ENCODE data around the gene APBA2. TPM values are rescaled to one million over a fixed set of nuclear protein-coding genes. Genes with fewer than 3 reads are reported as not detected.

APBA2 gene
- total and polyA plus RNA-seq, 3 donors from 2014 or later: 18.5 to 37.7 (median 29.5) TPM

GRCh38 chr15:29115093-29115991, 229.6 kb downstream of the APBA2 start:
- peaks cover 2% of the 10 kb centered on the region for H3K4me1 ChIP-seq
- no peaks in the 10 kb centered on the region for H3K36me3 ChIP-seq (ENCODE audit: low read depth, missing control alignments)
- WGBS, 2 donors: 2 to 3% methylated on average over 21 to 33 of the region's 46 CpGs
- TF ChIP-seq CTCF (IDR thresholded peaks at IDR 0.05) (peak in 1 of 3 experiments; percentile 49), POLR2A (IDR thresholded peaks at IDR 0.05) (no peak)
- peak overlapping the region; percentile 31 to 56 for H3K4me3 ChIP-seq
- intact Hi-C loops (cut with DNase I; ENCODE audit: low total_unique reads): no loop called here
- H3K9me3 ChIP-seq: no peaks in the 10 kb centered on the region
- H3K27ac ChIP-seq: no peak overlapping the region
- DNase-seq: peak; percentile 54
- H3K27me3 ChIP-seq: no peaks in the 10 kb centered on the region

DNA sequence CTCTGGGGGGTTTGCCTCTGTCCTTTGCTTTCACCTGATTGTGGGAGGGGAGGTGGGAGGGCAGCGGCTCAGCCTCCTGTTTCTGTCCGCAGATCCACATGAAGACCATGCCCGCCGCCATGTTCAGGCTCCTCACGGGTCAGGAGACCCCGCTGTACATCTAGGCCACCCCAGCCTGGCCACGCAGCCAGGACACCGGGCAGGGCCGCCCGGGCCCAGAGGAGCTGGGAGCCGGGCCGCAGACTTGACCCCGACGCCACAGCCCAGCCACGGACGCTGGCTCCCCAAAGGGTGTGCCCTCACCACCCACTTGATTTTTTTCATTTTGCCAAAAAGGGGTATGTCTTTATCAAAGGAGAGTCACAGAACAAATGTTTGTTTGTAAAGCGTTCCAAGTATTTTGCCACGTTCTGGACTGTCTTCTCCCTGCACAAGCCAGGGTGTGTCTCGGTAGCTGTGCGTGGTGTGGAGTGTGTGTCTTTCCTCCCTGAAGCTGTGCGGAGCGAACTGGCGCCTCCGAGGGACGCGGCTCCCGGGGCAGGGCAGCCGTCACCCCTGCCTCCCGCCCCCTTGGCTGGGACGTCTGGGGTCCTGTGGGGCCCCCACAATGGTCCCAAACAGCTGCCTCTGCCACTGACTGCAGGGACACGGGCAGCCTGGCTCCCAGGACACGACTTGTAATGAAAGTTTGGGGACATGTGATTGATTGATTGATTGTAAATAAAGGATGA, 231.4 kb downstream of the APBA2 start:
- H3K27ac ChIP-seq: no peak overlapping the region
- H3K4me3 ChIP-seq: no peak overlapping the region
- peaks cover 2% of the 10 kb centered on the region for H3K4me1 ChIP-seq
- no peak for DNase-seq
- TF ChIP-seq POLR2A (IDR thresholded peaks at IDR 0.05) (no peak), CTCF (IDR thresholded peaks at IDR 0.05) (no peak)
- H3K36me3 ChIP-seq (ENCODE audit: low read depth, missing control alignments): no peaks in the 10 kb centered on the region
- WGBS, 2 donors: 94% methylated on average over 17 to 32 of the region's 32 CpGs
- H3K27me3 ChIP-seq: no peaks in the 10 kb centered on the region
- H3K9me3 ChIP-seq: no peaks in the 10 kb centered on the region
- intact Hi-C loops (cut with DNase I; ENCODE audit: low total_unique reads): no loop called here

- 90 to 91% methylated on average over 20 of the region's 20 CpGs for WGBS, 2 donors
- H3K9me3 ChIP-seq: no peaks in the 10 kb centered on the region
- no peaks in the 10 kb centered on the region for H3K27me3 ChIP-seq
- H3K4me3 ChIP-seq: no peak overlapping the region
- intact Hi-C loops (cut with DNase I; ENCODE audit: low total_unique reads): no loop called here
- no peak overlapping the region for H3K27ac ChIP-seq
- peaks cover 2% of the 10 kb centered on the region for H3K4me1 ChIP-seq
- DNase-seq: no peak
- H3K36me3 ChIP-seq (ENCODE audit: low read depth, missing control alignments): no peaks in the 10 kb centered on the region
- TF ChIP-seq CTCF (IDR thresholded peaks at IDR 0.05): no peak
- TF ChIP-seq POLR2A (IDR thresholded peaks at IDR 0.05): no peak
These were observed 232.0 kb downstream of the APBA2 start for GRCh38 chr15:29117778-29118177.

- H3K27ac ChIP-seq: no peak overlapping the region
- no peak for DNase-seq
- no peaks in the 10 kb centered on the region for H3K9me3 ChIP-seq
- TF ChIP-seq POLR2A (IDR thresholded peaks at IDR 0.05) (no peak), CTCF (IDR thresholded peaks at IDR 0.05) (no peak)
- H3K36me3 ChIP-seq (ENCODE audit: low read depth, missing control alignments): no peaks in the 10 kb centered on the region
- H3K4me3 ChIP-seq: no peak overlapping the region
- 64 to 70% methylated on average over 8 of the region's 8 CpGs for WGBS, 2 donors
- intact Hi-C loops (cut with DNase I; ENCODE audit: low total_unique reads): no loop called here
- H3K27me3 ChIP-seq: no peaks in the 10 kb centered on the region
- H3K4me1 ChIP-seq: peaks cover 1% of the 10 kb centered on the region
These were observed 234.1 kb downstream of the APBA2 start for GRCh38 chr15:29119847-29120246.
